DND-41 (cell line): ENCODE measurements around the gene BASP1.

Experiments
- EZH2 ChIP-seq: IDR thresholded peaks from 3 replicates; pipeline ENCODE4 v1.6.1; 2012; ENCODE audit warnings: borderline replicate concordance, low read depth, mild to moderate bottlenecking, moderate library complexity, low read length, inconsistent platforms; ENCODE audit not compliant: severe bottlenecking
- TF ChIP-seq, protein P1 (sequence below): IDR thresholded peaks from 2 replicates; pipeline ENCODE4 v1.5.1; 2012; ENCODE audit warnings: borderline replicate concordance, low read length, moderate library complexity, mild to moderate bottlenecking; ENCODE audit not compliant: poor library complexity, severe bottlenecking; ENCODE audit errors: extremely low read depth

DNA sequence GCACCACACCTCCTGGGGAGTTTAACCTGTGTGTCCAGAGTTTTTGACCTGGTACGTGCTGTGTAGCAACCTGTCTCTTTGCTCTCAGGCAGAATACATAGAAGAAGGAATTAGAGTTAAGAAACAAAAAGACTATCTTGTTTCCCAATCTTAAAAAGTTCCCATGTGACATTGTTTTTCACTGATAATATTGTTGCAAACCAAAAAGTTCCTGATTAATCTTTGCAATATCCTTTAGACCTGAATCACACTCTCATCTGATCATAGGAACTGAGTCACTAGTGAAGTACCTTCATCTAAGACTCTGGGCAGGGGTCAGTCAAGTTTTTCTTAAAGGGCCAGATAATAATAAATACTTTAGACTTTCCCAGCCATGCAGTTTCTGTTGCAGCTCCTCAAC, 35.1 kb downstream of the BASP1 start:
- TF ChIP-seq, protein P1, sequence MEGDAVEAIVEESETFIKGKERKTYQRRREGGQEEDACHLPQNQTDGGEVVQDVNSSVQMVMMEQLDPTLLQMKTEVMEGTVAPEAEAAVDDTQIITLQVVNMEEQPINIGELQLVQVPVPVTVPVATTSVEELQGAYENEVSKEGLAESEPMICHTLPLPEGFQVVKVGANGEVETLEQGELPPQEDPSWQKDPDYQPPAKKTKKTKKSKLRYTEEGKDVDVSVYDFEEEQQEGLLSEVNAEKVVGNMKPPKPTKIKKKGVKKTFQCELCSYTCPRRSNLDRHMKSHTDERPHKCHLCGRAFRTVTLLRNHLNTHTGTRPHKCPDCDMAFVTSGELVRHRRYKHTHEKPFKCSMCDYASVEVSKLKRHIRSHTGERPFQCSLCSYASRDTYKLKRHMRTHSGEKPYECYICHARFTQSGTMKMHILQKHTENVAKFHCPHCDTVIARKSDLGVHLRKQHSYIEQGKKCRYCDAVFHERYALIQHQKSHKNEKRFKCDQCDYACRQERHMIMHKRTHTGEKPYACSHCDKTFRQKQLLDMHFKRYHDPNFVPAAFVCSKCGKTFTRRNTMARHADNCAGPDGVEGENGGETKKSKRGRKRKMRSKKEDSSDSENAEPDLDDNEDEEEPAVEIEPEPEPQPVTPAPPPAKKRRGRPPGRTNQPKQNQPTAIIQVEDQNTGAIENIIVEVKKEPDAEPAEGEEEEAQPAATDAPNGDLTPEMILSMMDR: no peak
- no peak for TF ChIP-seq EZH2
